CD4-positive, alpha-beta T cell (primary cell): Measurements from ENCODE around the gene COL4A2. TPM values are rescaled to one million over a fixed set of nuclear protein-coding genes. Genes with fewer than 3 reads are reported as not detected.
A peak's percentile ranks its signal among the peaks of the same experiment; 100 is the strongest.

Experiments used
- ATAC-seq: fragments of 200-7000 bp; cut with Tn5 transposase; one replicate; pipeline ENCODE4 v1.10.0; 2022; ENCODE audit warnings: mild to moderate bottlenecking; ENCODE audit not compliant: poor library complexity
- CTCF ChIA-PET: fragments of 350-600 bp; sonication (Branson Sonifier 250); formaldehyde crosslinking; loops from one replicate; lab custom pipeline; 2021; ENCODE audit warnings: antibody characterized with exemption, inconsistent platforms; lab: Charles Lee
- POLR2A ChIA-PET: fragments of 350-600 bp; sonication (Branson Sonifier 250); formaldehyde crosslinking; loops from one replicate; lab custom pipeline; 2021; ENCODE audit warnings: antibody characterized with exemption, inconsistent platforms; lab: Charles Lee
- DNase-seq, 14 experiments: peaks; one replicate each; pipeline ENCODE4 v3.0.0-alpha.2; 2013 to 2020; ENCODE audit warnings: mixed read lengths in 2 of 14
- H3K27ac ChIP-seq, 2 donors: one replicate each; pipeline versions ENCODE4 v1.5.1 to v1.7.0; 2013; ENCODE audit warnings: low read length in 2 of 2, low read depth in 1 of 2, mild to moderate bottlenecking in 1 of 2
- H3K27me3 ChIP-seq, 2 experiments: 1 replicate in 1 of 2; 2 replicates in 1 of 2; pipeline versions ENCODE4 v1.6.1 to v1.7.0; 2013; ENCODE audit warnings: low read length in 2 of 2, control low read depth in 1 of 2, mild to moderate bottlenecking in 1 of 2, moderate library complexity in 1 of 2; ENCODE audit not compliant: insufficient read depth in 2 of 2, control insufficient read depth in 1 of 2
- H3K36me3 ChIP-seq: one replicate; pipeline ENCODE4 v1.6.1; 2013; ENCODE audit warnings: low read length, control low read depth; ENCODE audit not compliant: insufficient read depth
- H3K4me1 ChIP-seq: one replicate; pipeline ENCODE4 v1.6.1; 2013; ENCODE audit warnings: low read length, control low read depth; ENCODE audit not compliant: insufficient read depth
- H3K4me3 ChIP-seq: one replicate; pipeline ENCODE4 v1.5.1; 2013; ENCODE audit warnings: mild to moderate bottlenecking, low read length, moderate library complexity
- H3K9me3 ChIP-seq, 2 experiments: 1 replicate in 1 of 2; 2 replicates in 1 of 2; pipeline versions ENCODE4 v1.6.1 to v1.7.0; 2013; ENCODE audit warnings: low read length in 2 of 2, mild to moderate bottlenecking in 2 of 2, control low read depth in 1 of 2, moderate library complexity in 1 of 2; ENCODE audit not compliant: control insufficient read depth in 1 of 2, insufficient read depth in 1 of 2
- H3K27ac Mint-ChIP-seq: one replicate; pipeline ENCODE4 v1.8.0; 2020; ENCODE audit warnings: mixed read lengths
- H3K27me3 Mint-ChIP-seq: one replicate; pipeline ENCODE4 v1.8.0; 2021; ENCODE audit warnings: mixed read lengths
- H3K36me3 Mint-ChIP-seq: one replicate; pipeline ENCODE4 v1.8.0; 2021; ENCODE audit warnings: low read depth, mixed read lengths
- H3K4me1 Mint-ChIP-seq: one replicate; pipeline ENCODE4 v1.8.0; 2021; ENCODE audit warnings: low read depth, mixed read lengths
- H3K4me3 Mint-ChIP-seq: one replicate; pipeline ENCODE4 v1.8.0; 2020; ENCODE audit warnings: mild to moderate bottlenecking, mixed read lengths
- H3K9me3 Mint-ChIP-seq: one replicate; pipeline ENCODE4 v1.8.0; 2020; ENCODE audit warnings: mixed read lengths
- CTCF ChIP-seq: fragments of 200-600 bp; IDR thresholded peaks from one replicate; pipeline ENCODE4 v1.8.0; 2022; ENCODE audit warnings: antibody characterized with exemption, mild to moderate bottlenecking
- intact Hi-C, 2 experiments: fragments of 100-400 bp; cut with DNase I in 1 of 2; cut with micrococcal nuclease in 1 of 2; formaldehyde crosslinking; loops; one replicate each; pipeline versions ENCODE4 v1.15.1 to v1.9.0; 2023 to 2025; cut with DNase I, micrococcal nuclease
- total RNA-seq, 174 experiments: library from RNA in 2 of 174; stranded (reverse) in 2 of 174; gene quantifications; one replicate each; pipeline ENCODE4 v1.2.3 and lab custom pipeline; 2021 to 2026

COL4A2 gene
- total RNA-seq, 2 experiments from 2014 or later, result not detected

- Mint-ChIP-seq H3K27ac (no peak overlapping the region), H3K9me3 (no peaks in the 10 kb centered on the region), H3K36me3 (no peaks in the 10 kb centered on the region), H3K4me1 (peaks cover 29% of the 10 kb centered on the region), H3K27me3 (no peaks in the 10 kb centered on the region), H3K4me3 (no peak overlapping the region)
- H3K36me3 ChIP-seq, result no peaks in the 10 kb centered on the region
- ATAC-seq (no peak), DNase-seq (peak in 2 of 14 experiments; percentile 40 to 53)
- peaks cover 25% of the 10 kb centered on the region for H3K4me1 ChIP-seq
- no peaks in the 10 kb centered on the region for H3K27me3 ChIP-seq
- intact Hi-C loops, result no loop called here
- CTCF ChIA-PET, result no interaction called here
- POLR2A ChIA-PET, result interaction anchor here (0.6 kb wide), 1 partner anchor 308 kb away, joined by 3 read pairs; no protein-coding TSS in a partner anchor
- H3K4me3 ChIP-seq, result no peak overlapping the region
- TF ChIP-seq CTCF, result no peak
- no peak overlapping the region for H3K27ac ChIP-seq
- H3K9me3 ChIP-seq, result peaks cover 0 to 6% of the 10 kb centered on the region in 2 experiments
These were observed 221.3 kb downstream of the COL4A2 start for GRCh38 chr13:110528371-110528770.

GRCh38 chr13:110528911-110529310, 221.8 kb downstream of the COL4A2 start:
- H3K4me3 ChIP-seq, result no peak overlapping the region

GRCh38 chr13:110529522-110530311, 222.6 kb downstream of the COL4A2 start:
- ChIA-PET POLR2A (no interaction called here), CTCF (no interaction called here)
- intact Hi-C loops, result no loop called here
- Mint-ChIP-seq H3K4me3 (no peak overlapping the region), H3K36me3 (no peaks in the 10 kb centered on the region), H3K27me3 (no peaks in the 10 kb centered on the region), H3K9me3 (no peaks in the 10 kb centered on the region), H3K27ac (no peak overlapping the region), H3K4me1 (peaks cover 21% of the 10 kb centered on the region)
- Histone ChIP-seq H3K4me3 (no peak overlapping the region), H3K27me3 (no peaks in the 10 kb centered on the region), H3K9me3 (peaks cover 0 to 6% of the 10 kb centered on the region in 2 experiments), H3K36me3 (no peaks in the 10 kb centered on the region), H3K27ac (no peak overlapping the region), H3K4me1 (peaks cover 18% of the 10 kb centered on the region)
- ATAC-seq, result no peak
- no peak for DNase-seq
- no peak for TF ChIP-seq CTCF

More at GRCh38 chr13:110528911-110529310, 221.8 kb downstream of the COL4A2 start:
- DNase-seq (no peak), ATAC-seq (no peak)
- H3K27me3 ChIP-seq, result no peaks in the 10 kb centered on the region
- ChIA-PET CTCF (no interaction called here), POLR2A (interaction anchor here (0.6 kb wide), 1 partner anchor 309 kb away, joined by 3 read pairs; no protein-coding TSS in a partner anchor)
- Mint-ChIP-seq H3K27me3 (no peaks in the 10 kb centered on the region), H3K4me1 (peaks cover 29% of the 10 kb centered on the region), H3K9me3 (no peaks in the 10 kb centered on the region), H3K36me3 (no peaks in the 10 kb centered on the region), H3K27ac (no peak overlapping the region), H3K4me3 (no peak overlapping the region)
- no peak for TF ChIP-seq CTCF
- no peaks in the 10 kb centered on the region for H3K36me3 ChIP-seq
- no peak overlapping the region for H3K27ac ChIP-seq
- peaks cover 25% of the 10 kb centered on the region for H3K4me1 ChIP-seq
- intact Hi-C loops, result no loop called here
- peaks cover 0 to 6% of the 10 kb centered on the region in 2 experiments for H3K9me3 ChIP-seq
